ENCODE measurements around the gene AUH. TPM values are rescaled to one million over a fixed set of nuclear protein-coding genes. Genes with fewer than 3 reads are reported as not detected.

Gene AUH
- total and polyA plus RNA-seq, 9 of the 15 experiments (the other 6 are each of a cell fraction or from before 2014, with no cell fraction given): 3.4 to 29.0 (median 10.1) TPM

DNA sequence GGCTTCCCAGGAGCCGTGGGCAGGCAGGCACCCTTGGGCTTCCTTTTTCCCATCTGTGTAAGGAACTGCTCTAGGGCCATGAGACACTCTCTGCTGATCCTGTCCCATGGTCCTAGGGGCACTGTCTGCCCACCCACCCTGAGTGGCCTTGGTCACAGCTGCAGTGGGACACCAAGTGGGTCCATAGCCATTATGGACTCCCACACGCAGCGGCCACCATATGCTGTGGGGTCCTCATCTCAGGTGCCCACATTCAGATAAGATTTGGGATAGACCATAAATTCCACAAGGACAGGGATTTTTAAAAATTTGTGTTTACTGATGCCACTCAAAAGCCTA is 180.8 kb downstream of the AUH start:
- intact Hi-C loops (cut with micrococcal nuclease): no loop called here
- TF ChIP-seq PHF20 (IDR thresholded peaks at IDR 0.05; ENCODE audit: partially characterized antibody): no peak
- Histone ChIP-seq H3K4me3 (no peak overlapping the region), H3K9me1 (ENCODE audit: control insufficient read depth, insufficient read depth, low read length) (no peaks in the 10 kb centered on the region), H3K79me2 (ENCODE audit: control insufficient read depth, insufficient read depth, low read length) (no peaks in the 10 kb centered on the region), H3K36me3 (ENCODE audit: control insufficient read depth, insufficient read depth, low read length) (no peaks in the 10 kb centered on the region), H3K9ac (ENCODE audit: insufficient read depth in 1 of 2, low read depth in 2 of 2, low read length in 2 of 2) (no peak overlapping the region), H3K27me3 (ENCODE audit: control insufficient read depth in 2 of 2, insufficient read depth in 2 of 2, low read length in 2 of 2) (no peaks in the 10 kb centered on the region), H4K20me1 (replicated peaks; ENCODE audit: control insufficient read depth, insufficient read depth, low read length) (no peaks in the 10 kb centered on the region), H3K9me3 (replicated peaks; ENCODE audit: control insufficient read depth, insufficient read depth, low read depth, low read length) (no peaks in the 10 kb centered on the region), H3K27ac (ENCODE audit: extremely low read depth, low read depth, low read length) (no peak overlapping the region), H2AFZ (ENCODE audit: low read depth, low read length) (no peak overlapping the region), H3K4me1 (replicated peaks in 1 of 2; ENCODE audit: control insufficient read depth in 2 of 2, insufficient read depth in 2 of 2, low read length in 2 of 2) (peaks cover 6 to 14% of the 10 kb centered on the region in 2 experiments; a peak in 4 of 5 replicates), H3K4me2 (ENCODE audit: insufficient read depth, low read length) (no peak overlapping the region)
- WGBS (ENCODE audit: insufficient coverage, low coverage, missing lambda C conversion rate): 79% methylated on average over 2 of the region's 3 CpGs
- CTCF ChIA-PET (ENCODE audit: low intra/inter-chr PET ratio): no interaction called here
- POLR2A ChIA-PET: no interaction called here
- no peak for FAIRE-seq
- ATAC-seq: no peak
- no TSS peak for BruUV-seq (replicated peaks)
- DNase-seq (ENCODE audit: extremely low read depth in 1 of 4, low spot score in 3 of 4): no peak
- in situ Hi-C loops (cut with MboI): no loop called here

DNA sequence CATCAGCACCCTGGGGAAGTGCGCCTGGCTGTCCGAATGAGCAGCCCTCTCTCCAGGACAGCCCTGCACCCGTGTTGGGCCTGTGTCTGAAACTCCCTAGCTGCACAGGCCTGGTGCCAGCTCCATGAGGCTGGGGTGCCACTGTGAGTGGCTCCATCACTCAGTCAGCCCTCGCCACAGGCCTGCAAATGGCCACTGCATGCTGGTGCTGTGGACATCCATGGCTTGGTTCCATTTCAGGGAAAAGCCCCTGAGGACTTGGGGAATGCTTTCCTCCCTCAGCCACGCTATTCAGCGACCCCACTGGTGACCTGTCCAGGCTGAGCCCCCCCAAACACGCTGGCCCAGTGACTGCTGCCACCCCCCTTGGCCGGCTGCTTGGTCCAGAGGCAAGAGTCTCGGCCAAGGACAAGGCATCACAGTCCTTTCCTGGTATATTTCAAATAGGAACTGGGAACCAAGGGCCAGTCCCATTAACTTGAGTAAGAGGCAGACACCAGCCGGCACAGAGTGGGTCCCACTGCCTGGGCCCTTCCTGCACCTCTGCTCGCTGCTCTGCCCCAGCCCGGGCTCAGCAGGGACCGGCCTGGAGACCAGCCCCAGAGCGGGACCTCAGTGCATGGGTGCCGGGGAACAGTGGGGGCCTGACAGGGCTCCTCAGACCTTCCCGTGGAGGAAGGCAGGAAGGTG is 181.3 kb downstream of the AUH start:
- Histone ChIP-seq H3K4me2 (ENCODE audit: insufficient read depth, low read length) (no peak overlapping the region), H3K9ac (ENCODE audit: insufficient read depth in 1 of 2, low read depth in 2 of 2, low read length in 2 of 2) (no peak overlapping the region), H2AFZ (ENCODE audit: low read depth, low read length) (no peak overlapping the region), H3K27ac (ENCODE audit: extremely low read depth, low read depth, low read length) (no peak overlapping the region), H3K79me2 (ENCODE audit: control insufficient read depth, insufficient read depth, low read length) (no peaks in the 10 kb centered on the region), H3K9me3 (replicated peaks; ENCODE audit: control insufficient read depth, insufficient read depth, low read depth, low read length) (no peaks in the 10 kb centered on the region), H3K4me1 (replicated peaks in 1 of 2; ENCODE audit: control insufficient read depth in 2 of 2, insufficient read depth in 2 of 2, low read length in 2 of 2) (peaks cover 6 to 14% of the 10 kb centered on the region in 2 experiments; a peak in 4 of 5 replicates), H3K9me1 (ENCODE audit: control insufficient read depth, insufficient read depth, low read length) (no peaks in the 10 kb centered on the region), H3K4me3 (no peak overlapping the region), H3K27me3 (ENCODE audit: control insufficient read depth in 2 of 2, insufficient read depth in 2 of 2, low read length in 2 of 2) (no peaks in the 10 kb centered on the region), H4K20me1 (replicated peaks; ENCODE audit: control insufficient read depth, insufficient read depth, low read length) (no peaks in the 10 kb centered on the region), H3K36me3 (ENCODE audit: control insufficient read depth, insufficient read depth, low read length) (no peaks in the 10 kb centered on the region)
- ATAC-seq (no peak), DNase-seq (ENCODE audit: extremely low read depth in 1 of 4, low spot score in 3 of 4) (no peak), FAIRE-seq (no peak)
- no TSS peak for BruUV-seq (replicated peaks)
- 65% methylated on average over 9 of the region's 16 CpGs for WGBS (ENCODE audit: insufficient coverage, low coverage, missing lambda C conversion rate)
- ChIA-PET CTCF (ENCODE audit: low intra/inter-chr PET ratio) (no interaction called here), POLR2A (no interaction called here)
- TF ChIP-seq SOX6 (IDR thresholded peaks at IDR 0.05) (no peak), ZSCAN32 (CRISPR knock-in tag; IDR thresholded peaks at IDR 0.05) (no peak), C11orf30 (IDR thresholded peaks at IDR 0.05; ENCODE audit: low read depth) (no peak), ZNF830 (CRISPR knock-in tag; IDR thresholded peaks at IDR 0.05) (no peak)
- TF ChIP-seq, protein P1, sequence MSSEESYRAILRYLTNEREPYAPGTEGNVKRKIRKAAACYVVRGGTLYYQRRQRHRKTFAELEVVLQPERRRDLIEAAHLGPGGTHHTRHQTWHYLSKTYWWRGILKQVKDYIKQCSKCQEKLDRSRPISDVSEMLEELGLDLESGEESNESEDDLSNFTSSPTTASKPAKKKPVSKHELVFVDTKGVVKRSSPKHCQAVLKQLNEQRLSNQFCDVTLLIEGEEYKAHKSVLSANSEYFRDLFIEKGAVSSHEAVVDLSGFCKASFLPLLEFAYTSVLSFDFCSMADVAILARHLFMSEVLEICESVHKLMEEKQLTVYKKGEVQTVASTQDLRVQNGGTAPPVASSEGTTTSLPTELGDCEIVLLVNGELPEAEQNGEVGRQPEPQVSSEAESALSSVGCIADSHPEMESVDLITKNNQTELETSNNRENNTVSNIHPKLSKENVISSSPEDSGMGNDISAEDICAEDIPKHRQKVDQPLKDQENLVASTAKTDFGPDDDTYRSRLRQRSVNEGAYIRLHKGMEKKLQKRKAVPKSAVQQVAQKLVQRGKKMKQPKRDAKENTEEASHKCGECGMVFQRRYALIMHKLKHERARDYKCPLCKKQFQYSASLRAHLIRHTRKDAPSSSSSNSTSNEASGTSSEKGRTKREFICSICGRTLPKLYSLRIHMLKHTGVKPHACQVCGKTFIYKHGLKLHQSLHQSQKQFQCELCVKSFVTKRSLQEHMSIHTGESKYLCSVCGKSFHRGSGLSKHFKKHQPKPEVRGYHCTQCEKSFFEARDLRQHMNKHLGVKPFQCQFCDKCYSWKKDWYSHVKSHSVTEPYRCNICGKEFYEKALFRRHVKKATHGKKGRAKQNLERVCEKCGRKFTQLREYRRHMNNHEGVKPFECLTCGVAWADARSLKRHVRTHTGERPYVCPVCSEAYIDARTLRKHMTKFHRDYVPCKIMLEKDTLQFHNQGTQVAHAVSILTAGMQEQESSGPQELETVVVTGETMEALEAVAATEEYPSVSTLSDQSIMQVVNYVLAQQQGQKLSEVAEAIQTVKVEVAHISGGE (CRISPR knock-in tag; IDR thresholded peaks at IDR 0.05): no peak
- in situ Hi-C loops (cut with MboI): no loop called here
- intact Hi-C loops (cut with micrococcal nuclease): no loop called here

Data from K562 (cell line).